Prostate gland (tissue), 2 donors: ENCODE data around the gene GON4L.
"Not testable (repeated sequence)": the region's sequence is repeated elsewhere in the genome, so short reads cannot be mapped to it uniquely, and the experiment has no call there.

Source experiments
- POLR2A ChIP-seq: fragments of 450-650 bp; IDR thresholded peaks from one replicate; pipeline ENCODE4 v1.6.1; 2016; ENCODE audit warnings: antibody characterized with exemption, mild to moderate bottlenecking
- POLR2AphosphoS5 ChIP-seq: sonication (generic); formaldehyde crosslinking; IDR thresholded peaks from one replicate; pipeline ENCODE4 v1.6.1; 2017; ENCODE audit warnings: antibody characterized with exemption
- TF ChIP-seq, protein P1 (sequence below), 4 experiments: fragments of 200-600 bp in 2 of 4; fragments of 450-650 bp in 2 of 4; sonication (generic) in 2 of 4; IDR thresholded peaks; 1 replicate in 3 of 4; 2 replicates in 1 of 4; pipeline ENCODE4 v1.5.1; 2016 to 2019; ENCODE audit warnings: antibody characterized with exemption in 4 of 4, mild to moderate bottlenecking in 2 of 4, moderate library complexity in 2 of 4

DNA sequence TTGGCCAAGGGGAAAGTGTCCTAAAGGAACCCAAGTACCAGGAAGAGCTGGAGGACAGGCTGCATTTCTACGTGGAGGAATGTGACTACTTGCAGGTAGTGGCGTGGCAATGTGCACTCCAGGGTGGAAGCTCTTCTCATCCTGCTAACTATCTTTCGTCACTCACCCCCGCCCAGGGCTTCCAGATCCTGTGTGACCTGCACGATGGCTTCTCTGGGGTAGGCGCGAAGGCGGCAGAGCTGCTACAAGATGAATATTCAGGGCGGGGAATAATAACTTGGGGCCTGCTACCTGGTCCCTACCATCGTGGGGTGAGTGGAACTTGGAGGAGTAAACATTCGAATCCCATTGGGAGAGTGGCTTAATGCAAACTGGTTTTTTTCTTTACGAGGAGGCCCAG lies 109.4 kb downstream of the GON4L start:
- TF ChIP-seq, protein P1, sequence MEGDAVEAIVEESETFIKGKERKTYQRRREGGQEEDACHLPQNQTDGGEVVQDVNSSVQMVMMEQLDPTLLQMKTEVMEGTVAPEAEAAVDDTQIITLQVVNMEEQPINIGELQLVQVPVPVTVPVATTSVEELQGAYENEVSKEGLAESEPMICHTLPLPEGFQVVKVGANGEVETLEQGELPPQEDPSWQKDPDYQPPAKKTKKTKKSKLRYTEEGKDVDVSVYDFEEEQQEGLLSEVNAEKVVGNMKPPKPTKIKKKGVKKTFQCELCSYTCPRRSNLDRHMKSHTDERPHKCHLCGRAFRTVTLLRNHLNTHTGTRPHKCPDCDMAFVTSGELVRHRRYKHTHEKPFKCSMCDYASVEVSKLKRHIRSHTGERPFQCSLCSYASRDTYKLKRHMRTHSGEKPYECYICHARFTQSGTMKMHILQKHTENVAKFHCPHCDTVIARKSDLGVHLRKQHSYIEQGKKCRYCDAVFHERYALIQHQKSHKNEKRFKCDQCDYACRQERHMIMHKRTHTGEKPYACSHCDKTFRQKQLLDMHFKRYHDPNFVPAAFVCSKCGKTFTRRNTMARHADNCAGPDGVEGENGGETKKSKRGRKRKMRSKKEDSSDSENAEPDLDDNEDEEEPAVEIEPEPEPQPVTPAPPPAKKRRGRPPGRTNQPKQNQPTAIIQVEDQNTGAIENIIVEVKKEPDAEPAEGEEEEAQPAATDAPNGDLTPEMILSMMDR (IDR thresholded peaks at IDR 0.05) = not testable (repeated sequence)
- TF ChIP-seq POLR2A, POLR2AphosphoS5: not testable (repeated sequence)
